NT2/D1 (cell line): ENCODE results near the gene CARD14.
"Not testable (repeated sequence)": the region's sequence is repeated elsewhere in the genome, so short reads cannot be mapped to it uniquely, and the experiment has no call there.

Experiments
- DNase-seq: peaks from one replicate; pipeline ENCODE4 v3.0.0-alpha.2; 2011; ENCODE audit warnings: low read depth, low spot score
- H3K27me3 ChIP-seq: 2 replicates; pipeline ENCODE4 v1.6.0; 2011; ENCODE audit warnings: mild to moderate bottlenecking; ENCODE audit not compliant: insufficient read length, insufficient read depth
- H3K36me3 ChIP-seq: 2 replicates; pipeline ENCODE4 v1.6.1; 2011; ENCODE audit warnings: mild to moderate bottlenecking, low read length, mixed read lengths; ENCODE audit not compliant: insufficient read depth, insufficient read length
- H3K4me1 ChIP-seq: 2 replicates; pipeline ENCODE4 v1.5.1; 2011; ENCODE audit not compliant: insufficient read depth, insufficient read length
- H3K4me3 ChIP-seq: 2 replicates; pipeline ENCODE4 v1.5.1; 2011; ENCODE audit warnings: low read depth; ENCODE audit not compliant: insufficient read length
- H3K9ac ChIP-seq: 2 replicates; pipeline ENCODE4 v1.6.0; 2011; ENCODE audit warnings: low read depth; ENCODE audit not compliant: insufficient read length
- H3K9me3 ChIP-seq: 2 replicates; pipeline ENCODE4 v1.5.1; 2011; ENCODE audit warnings: mild to moderate bottlenecking, low read length; ENCODE audit not compliant: insufficient read depth
- SUZ12 ChIP-seq: IDR thresholded peaks from 2 replicates; pipeline ENCODE4 v1.6.1; 2011; ENCODE audit not compliant: insufficient read length, insufficient read depth; ENCODE audit errors: extremely low read depth
- YY1 ChIP-seq: IDR thresholded peaks from 2 replicates; pipeline ENCODE4 v1.6.1; 2011; ENCODE audit not compliant: insufficient read length, insufficient read depth
- ZNF274 ChIP-seq: IDR thresholded peaks from 2 replicates; pipeline ENCODE4 v1.6.1; 2011; ENCODE audit warnings: mild to moderate bottlenecking, low read depth, low read length

The CARD14 gene

DNA sequence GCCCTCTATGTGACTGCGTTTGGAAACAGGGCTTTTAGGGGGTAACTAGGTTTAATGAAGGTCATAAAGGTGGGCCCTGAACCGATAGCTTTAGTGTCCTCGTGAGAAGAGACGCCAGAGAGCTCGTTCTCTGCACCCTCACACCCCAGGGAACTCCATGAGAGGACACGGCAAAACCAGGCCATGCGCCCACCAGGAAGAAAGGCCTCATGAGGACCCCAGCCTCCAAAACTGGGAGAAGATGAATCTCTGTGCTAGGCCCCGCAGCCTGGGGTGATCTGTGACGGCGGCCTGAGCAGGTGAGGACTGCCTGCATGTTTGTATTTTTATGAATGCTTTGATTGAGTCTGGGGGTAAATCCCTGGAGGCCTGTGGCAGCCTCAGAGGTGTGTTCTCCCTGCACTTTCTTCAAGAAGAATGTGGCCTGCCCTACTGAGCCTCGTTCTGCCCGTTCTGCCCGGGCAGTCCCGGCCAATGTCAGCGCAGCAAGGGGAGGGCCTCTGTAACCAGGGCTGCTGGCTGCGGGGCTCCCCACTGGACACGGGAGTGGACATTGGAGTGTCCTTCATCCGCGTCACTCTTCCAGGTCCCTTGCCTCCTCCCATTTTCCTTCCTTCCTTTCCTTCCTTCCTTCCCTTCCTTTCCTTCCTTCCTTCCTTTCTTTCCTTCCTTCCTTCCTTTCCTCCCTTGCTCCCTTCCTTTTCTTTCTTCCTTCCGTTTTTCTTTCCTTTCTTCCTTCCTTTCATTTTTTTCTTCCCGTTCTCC is 84.0 kb downstream of the CARD14 start:
- Histone ChIP-seq H3K36me3 (peaks cover 33% of the 10 kb centered on the region), H3K9ac (no peak overlapping the region), H3K4me3 (no peak overlapping the region), H3K9me3 (no peaks in the 10 kb centered on the region), H3K4me1 (peaks cover 12% of the 10 kb centered on the region), H3K27me3 (no peaks in the 10 kb centered on the region)
- TF ChIP-seq YY1 (no peak), ZNF274 (no peak), SUZ12 (no peak)
- DNase-seq, result no peak

DNA sequence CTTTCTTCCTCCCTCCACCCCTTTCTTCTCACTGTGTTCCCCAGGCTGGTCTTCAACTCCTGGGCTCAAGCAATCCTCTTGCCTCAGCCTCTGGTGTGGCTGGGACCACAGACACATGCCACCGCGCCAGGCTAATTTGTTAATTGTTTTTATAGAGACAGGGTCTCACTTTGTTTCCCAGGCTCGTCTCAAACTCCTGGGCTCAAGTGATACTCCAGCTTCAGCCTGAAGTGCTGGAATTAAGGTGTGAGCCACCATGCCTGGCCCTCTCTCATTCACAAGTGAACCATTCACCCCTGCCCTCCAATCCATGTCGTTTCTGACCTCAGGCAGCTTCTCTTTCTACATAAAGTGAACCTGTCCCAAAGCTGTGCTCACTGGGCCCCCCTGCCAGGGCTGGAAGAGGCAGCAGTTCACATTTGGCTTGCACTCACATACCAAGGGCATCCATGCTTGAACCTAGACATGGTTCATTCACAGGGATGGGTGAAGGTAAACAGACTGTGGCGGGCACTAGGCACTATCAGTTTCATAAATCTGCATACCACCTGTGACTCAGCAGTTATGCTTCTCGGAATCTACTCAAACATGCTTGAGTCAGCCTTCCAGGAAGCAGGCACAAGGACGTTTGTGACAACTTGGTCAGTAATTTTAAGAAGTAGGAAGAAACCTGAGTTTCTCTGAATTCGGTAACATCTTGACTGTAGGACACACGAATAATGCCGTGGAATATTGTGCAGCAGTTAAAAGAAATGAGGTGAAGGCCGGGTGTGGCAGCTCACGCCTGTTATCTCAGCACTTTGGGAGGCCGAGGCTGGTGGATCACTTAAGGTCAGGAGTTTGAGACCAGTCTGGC is 84.8 kb downstream of the CARD14 start:
- H3K9ac ChIP-seq, result no peak overlapping the region
- H3K36me3 ChIP-seq, result peaks cover 27% of the 10 kb centered on the region
- H3K9me3 ChIP-seq, result no peaks in the 10 kb centered on the region
- DNase-seq, result no peak
- H3K4me3 ChIP-seq, result no peak overlapping the region
- H3K27me3 ChIP-seq, result no peaks in the 10 kb centered on the region
- H3K4me1 ChIP-seq, result peaks cover 11% of the 10 kb centered on the region
- TF ChIP-seq SUZ12 (no peak), YY1 (no peak), ZNF274 (no peak)

DNA sequence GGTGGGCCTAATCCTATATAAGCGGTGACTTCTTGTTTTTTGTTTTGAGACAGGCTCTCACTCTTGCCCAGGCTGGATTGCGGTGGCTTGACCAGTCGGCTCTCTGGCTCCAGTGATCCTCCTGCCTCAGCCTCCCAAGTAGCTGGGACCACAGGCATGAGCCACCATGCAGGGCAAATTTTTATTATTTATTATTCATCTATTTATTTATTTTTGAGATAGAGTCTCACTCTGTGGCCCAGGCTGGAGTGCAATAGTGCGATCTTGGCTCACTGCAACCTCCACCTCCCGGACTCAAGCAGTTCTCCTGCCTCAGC is 86.2 kb downstream of the CARD14 start:
- peaks cover 22% of the 10 kb centered on the region for H3K36me3 ChIP-seq
- TF ChIP-seq SUZ12 (no peak), YY1 (no peak), ZNF274 (no peak)
- H3K4me1 ChIP-seq, result peaks cover 14% of the 10 kb centered on the region
- H3K4me3 ChIP-seq, result no peak overlapping the region
- no peak for DNase-seq
- no peaks in the 10 kb centered on the region for H3K27me3 ChIP-seq
- H3K9ac ChIP-seq, result no peak overlapping the region
- no peaks in the 10 kb centered on the region for H3K9me3 ChIP-seq

DNA sequence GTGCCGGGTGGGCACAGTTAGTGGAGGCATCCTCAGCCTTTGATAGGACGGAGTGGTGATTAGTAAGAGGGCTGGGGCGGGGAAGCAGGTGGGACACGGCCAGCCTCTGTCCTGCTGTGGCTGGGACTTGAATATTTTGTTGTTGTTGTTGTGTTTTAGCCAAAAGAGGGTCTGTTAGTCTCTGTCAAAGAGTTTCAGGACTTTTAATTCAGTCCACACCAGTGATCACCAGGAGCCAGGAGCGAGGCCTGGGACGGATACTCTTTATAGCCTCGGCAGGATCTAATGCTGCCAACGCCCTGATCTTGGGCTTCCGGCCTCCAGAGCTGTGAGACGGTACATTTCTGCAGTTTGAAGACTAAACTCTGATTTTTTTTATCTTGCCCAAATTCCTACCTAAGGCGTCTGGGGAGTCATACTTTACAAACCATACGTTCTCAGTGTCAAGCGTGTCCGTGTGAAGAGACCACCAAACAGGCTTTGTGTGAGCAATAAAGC is 87.9 kb downstream of the CARD14 start:
- Histone ChIP-seq H3K4me3 (no peak overlapping the region), H3K9ac (no peak overlapping the region), H3K27me3 (no peaks in the 10 kb centered on the region), H3K36me3 (peaks cover 8% of the 10 kb centered on the region), H3K9me3 (no peaks in the 10 kb centered on the region), H3K4me1 (peaks cover 22% of the 10 kb centered on the region)
- DNase-seq, result no peak
- TF ChIP-seq SUZ12 (no peak), YY1 (no peak)

DNA sequence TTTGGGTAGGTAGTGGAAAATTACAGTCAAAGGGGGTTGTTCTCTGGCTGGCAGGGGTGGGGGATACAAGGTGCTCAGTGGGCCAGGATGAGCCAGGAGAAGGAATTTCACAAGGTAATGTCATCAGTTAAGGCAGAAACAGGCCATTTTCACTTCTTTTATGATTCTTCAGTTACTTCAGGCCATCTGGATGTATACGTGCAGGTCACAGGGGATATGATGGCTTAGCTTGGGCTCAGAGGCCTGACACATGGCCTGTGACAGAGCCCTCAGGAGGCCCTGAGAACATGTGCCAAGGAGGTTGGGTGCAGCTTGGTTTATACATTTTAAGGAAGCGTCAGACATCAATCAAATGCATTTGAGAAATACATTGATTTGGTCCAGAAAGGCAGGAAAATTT is 88.5 kb downstream of the CARD14 start:
- not testable (repeated sequence) for H3K9me3 ChIP-seq, H3K27me3 ChIP-seq, DNase-seq, H3K4me3 ChIP-seq, H3K36me3 ChIP-seq, H3K9ac ChIP-seq
- H3K4me1 ChIP-seq, result peaks cover 27% of the 10 kb centered on the region
